NT2/D1 (cell line): Measurements from ENCODE around the gene ANAPC2.

ENCODE experiments used
- DNase-seq: peaks from one replicate; pipeline ENCODE4 v3.0.0-alpha.2; 2011; ENCODE audit warnings: low read depth, low spot score
- H3K27me3 ChIP-seq: 2 replicates; pipeline ENCODE4 v1.6.0; 2011; ENCODE audit warnings: mild to moderate bottlenecking; ENCODE audit not compliant: insufficient read length, insufficient read depth
- H3K36me3 ChIP-seq: 2 replicates; pipeline ENCODE4 v1.6.1; 2011; ENCODE audit warnings: mild to moderate bottlenecking, low read length, mixed read lengths; ENCODE audit not compliant: insufficient read depth, insufficient read length
- H3K4me1 ChIP-seq: 2 replicates; pipeline ENCODE4 v1.5.1; 2011; ENCODE audit not compliant: insufficient read depth, insufficient read length
- H3K4me3 ChIP-seq: 2 replicates; pipeline ENCODE4 v1.5.1; 2011; ENCODE audit warnings: low read depth; ENCODE audit not compliant: insufficient read length
- H3K9ac ChIP-seq: 2 replicates; pipeline ENCODE4 v1.6.0; 2011; ENCODE audit warnings: low read depth; ENCODE audit not compliant: insufficient read length
- H3K9me3 ChIP-seq: 2 replicates; pipeline ENCODE4 v1.5.1; 2011; ENCODE audit warnings: mild to moderate bottlenecking, low read length; ENCODE audit not compliant: insufficient read depth
- SUZ12 ChIP-seq: IDR thresholded peaks from 2 replicates; pipeline ENCODE4 v1.6.1; 2011; ENCODE audit not compliant: insufficient read length, insufficient read depth; ENCODE audit errors: extremely low read depth
- YY1 ChIP-seq: IDR thresholded peaks from 2 replicates; pipeline ENCODE4 v1.6.1; 2011; ENCODE audit not compliant: insufficient read length, insufficient read depth
- ZNF274 ChIP-seq: IDR thresholded peaks from 2 replicates; pipeline ENCODE4 v1.6.1; 2011; ENCODE audit warnings: mild to moderate bottlenecking, low read depth, low read length

ANAPC2 gene

GRCh38 chr9:137186385-137186784, 2.0 kb downstream of the ANAPC2 start:
- TF ChIP-seq ZNF274, result no peak
- no peak for TF ChIP-seq YY1
- TF ChIP-seq SUZ12, result no peak
- DNase-seq, result no peak

GRCh38 chr9:137185921-137186320, 2.4 kb downstream of the ANAPC2 start:
- Histone ChIP-seq H3K9me3 (no peaks in the 10 kb centered on the region), H3K36me3 (peaks cover 81% of the 10 kb centered on the region), H3K4me1 (peaks cover 17% of the 10 kb centered on the region), H3K4me3 (no peak overlapping the region), H3K27me3 (no peaks in the 10 kb centered on the region), H3K9ac (peak overlapping the region; percentile 8)
- DNase-seq, result no peak
- no peak for TF ChIP-seq YY1
- TF ChIP-seq SUZ12, result no peak
- no peak for TF ChIP-seq ZNF274

More at GRCh38 chr9:137186385-137186784, 2.0 kb downstream of the ANAPC2 start:
- H3K4me3 ChIP-seq, result no peak overlapping the region
- no peaks in the 10 kb centered on the region for H3K9me3 ChIP-seq
- H3K9ac ChIP-seq, result peak overlapping the region; percentile 8
- peaks cover 17% of the 10 kb centered on the region for H3K4me1 ChIP-seq
- no peaks in the 10 kb centered on the region for H3K27me3 ChIP-seq
- H3K36me3 ChIP-seq, result peaks cover 81% of the 10 kb centered on the region

- Histone ChIP-seq H3K4me1 (peaks cover 17% of the 10 kb centered on the region), H3K9ac (no peak overlapping the region), H3K9me3 (no peaks in the 10 kb centered on the region), H3K36me3 (peaks cover 82% of the 10 kb centered on the region), H3K27me3 (no peaks in the 10 kb centered on the region), H3K4me3 (no peak overlapping the region)
- DNase-seq, result no peak
- TF ChIP-seq YY1, result no peak
- TF ChIP-seq ZNF274, result no peak
- TF ChIP-seq SUZ12, result no peak
These were observed 3.3 kb downstream of the ANAPC2 start for GRCh38 chr9:137184881-137185660.

GRCh38 chr9:137183980-137184595, 4.3 kb downstream of the ANAPC2 start:
- Histone ChIP-seq H3K9me3 (no peaks in the 10 kb centered on the region), H3K36me3 (peaks cover 83% of the 10 kb centered on the region), H3K27me3 (no peaks in the 10 kb centered on the region), H3K4me1 (peaks cover 10% of the 10 kb centered on the region), H3K4me3 (no peak overlapping the region), H3K9ac (no peak overlapping the region)
- TF ChIP-seq SUZ12 (no peak), YY1 (no peak), ZNF274 (no peak)
- no peak for DNase-seq

- Histone ChIP-seq H3K27me3 (no peaks in the 10 kb centered on the region), H3K9ac (no peak overlapping the region), H3K9me3 (no peaks in the 10 kb centered on the region), H3K4me3 (no peak overlapping the region), H3K36me3 (peaks cover 96% of the 10 kb centered on the region), H3K4me1 (peaks cover 15% of the 10 kb centered on the region)
- no peak for DNase-seq
- TF ChIP-seq SUZ12, result no peak
These were observed 5.5 kb downstream of the ANAPC2 start for GRCh38 chr9:137182836-137183235.

GRCh38 chr9:137181680-137182079, 6.7 kb downstream of the ANAPC2 start:
- TF ChIP-seq SUZ12, result no peak
- TF ChIP-seq YY1, result no peak
- no peak for TF ChIP-seq ZNF274
- Histone ChIP-seq H3K4me1 (peaks cover 8% of the 10 kb centered on the region), H3K36me3 (peaks cover 93% of the 10 kb centered on the region), H3K9me3 (no peaks in the 10 kb centered on the region), H3K4me3 (no peak overlapping the region), H3K27me3 (no peaks in the 10 kb centered on the region), H3K9ac (no peak overlapping the region)
- DNase-seq, result no peak

GRCh38 chr9:137180491-137180890, 7.9 kb downstream of the ANAPC2 start:
- TF ChIP-seq SUZ12 (no peak), YY1 (no peak), ZNF274 (no peak)
- Histone ChIP-seq H3K4me3 (no peak overlapping the region), H3K36me3 (peaks cover 81% of the 10 kb centered on the region), H3K27me3 (no peaks in the 10 kb centered on the region), H3K4me1 (peaks cover 5% of the 10 kb centered on the region), H3K9me3 (no peaks in the 10 kb centered on the region), H3K9ac (no peak overlapping the region)
- DNase-seq, result no peak
